Pancreas (tissue), 10 donors: ENCODE results near the gene TTC33. TPM values are rescaled to one million over a fixed set of nuclear protein-coding genes. Genes with fewer than 3 reads are reported as not detected.

Experiments
- ATAC-seq, 4 donors: fragments of 200-7000 bp; cut with Tn5 transposase; one replicate each; pipeline versions ENCODE4 v1.8.0 to v1.9.1; 2020; ENCODE audit warnings: mild to moderate bottlenecking in 4 of 4, moderate library complexity in 4 of 4
- DNase-seq, 6 donors: peaks; one replicate each; pipeline ENCODE4 v3.0.0-alpha.2; 2020
- FAIRE-seq: peaks from 2 replicates; lab custom pipeline; 2012; peaks lifted over from hg19 to GRCh38; lab: Jason Lieb, UNC
- H3K27ac ChIP-seq, 4 donors: fragments of 200-600 bp; sonication (generic); 1 replicate in 3 of 4; 2 replicates in 1 of 4; pipeline versions ENCODE4 v1.5.0 to v1.8.0; 2020
- H3K27me3 ChIP-seq, 4 donors: fragments of 200-600 bp; one replicate each; pipeline ENCODE4 v1.8.0; 2021
- H3K36me3 ChIP-seq, 3 donors: fragments of 200-600 bp; sonication (generic) in 1 of 3; one replicate each; pipeline versions ENCODE4 v1.5.0 to v1.8.0; 2020 to 2021
- H3K4me1 ChIP-seq, 3 donors: fragments of 200-600 bp; one replicate each; pipeline ENCODE4 v1.8.0; 2021
- H3K4me3 ChIP-seq, 4 donors: fragments of 200-600 bp; sonication (generic) in 2 of 4; one replicate each; pipeline versions ENCODE4 v1.5.0 to v1.8.0; 2020 to 2021
- H3K9me3 ChIP-seq, 4 donors: fragments of 200-600 bp; one replicate each; pipeline ENCODE4 v1.8.0; 2021
- WGBS, 2 donors: extraction: QIAGEN DNeasy Blood & Tissue Kit; methylation state at CpG; one replicate each; pipeline ENCODE4 v1.1.7; 2013; 5-methylcytosine and 5-hydroxymethylcytosine counted together
- intact Hi-C, 3 donors: fragments of 100-400 bp; cut with DNase I; formaldehyde crosslinking; loops; one replicate each; pipeline versions ENCODE4 v1.11.1 to v1.14.2; 2022
- polyA plus RNA-seq, 2 donors: library from polyadenylated mRNA; stranded (reverse); fragments of 200-250 nt; gene quantifications; one replicate each; pipeline ENCODE4 v1.2.3, GENCODE V29; 2013
- total RNA-seq, 6 donors: library from RNA; stranded (reverse); fragmentation: NEBNext Ultra II Directional in 4 of 6; extraction: Animal tissue kit (Norgen Biotek cat#: 25700) in 4 of 6; gene quantifications; one replicate each; pipeline versions ENCODE4 v1.2.1 to v1.2.4, GENCODE V29; 2021 to 2023
- TF ChIP-seq, protein P1 (sequence below), 4 donors: fragments of 200-600 bp; sonication (generic) in 3 of 4; IDR thresholded peaks; one replicate each; pipeline versions ENCODE4 v1.5.0 to v1.8.0; 2021; ENCODE audit warnings: antibody characterized with exemption in 4 of 4
- donor health status: healthy with polysubstance abuse.
- donor health status: DM: no; HTN: no; CAD: no; lungs with moderate emphysema.
- donor health status: DM: no; HTN: no; CAD: no.
- donor health status: control.
- donor health status: control.
- donor health status: Bipolar disorder and iron deficiency.
- donor health status: DM: yes; HTN: yes; CAD: no.
- donor health status: DM: no; HTN: no; CAD: no.
- donor health status: DM: no; HTN: no; CAD: no.
- donor health status: DM: yes; HTN: yes; CAD: no.

TTC33 gene
- total and polyA plus RNA-seq, 8 donors, result 3.0 to 8.7 (median 5.5) TPM

DNA sequence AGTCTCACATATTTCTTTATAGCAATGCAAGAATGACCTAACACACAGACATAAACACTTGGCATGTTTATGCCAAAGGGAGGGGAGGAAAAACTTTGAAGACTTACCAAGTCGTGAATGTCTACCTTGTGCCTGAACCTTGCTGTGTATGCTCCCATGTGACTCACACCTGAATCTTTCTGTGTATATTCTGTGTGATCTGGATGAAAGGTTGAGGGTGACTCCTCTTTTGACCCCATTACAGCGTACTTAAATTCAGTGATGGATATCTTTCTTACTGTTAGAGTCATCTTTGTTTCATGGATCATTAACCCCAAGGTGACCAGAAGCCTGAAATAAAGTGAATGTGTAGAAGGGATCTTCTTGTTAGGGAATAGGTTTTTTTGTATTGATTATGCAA lies 129.0 kb downstream of the TTC33 start:
- no peaks in the 10 kb centered on the region for H3K9me3 ChIP-seq
- TF ChIP-seq, protein P1, sequence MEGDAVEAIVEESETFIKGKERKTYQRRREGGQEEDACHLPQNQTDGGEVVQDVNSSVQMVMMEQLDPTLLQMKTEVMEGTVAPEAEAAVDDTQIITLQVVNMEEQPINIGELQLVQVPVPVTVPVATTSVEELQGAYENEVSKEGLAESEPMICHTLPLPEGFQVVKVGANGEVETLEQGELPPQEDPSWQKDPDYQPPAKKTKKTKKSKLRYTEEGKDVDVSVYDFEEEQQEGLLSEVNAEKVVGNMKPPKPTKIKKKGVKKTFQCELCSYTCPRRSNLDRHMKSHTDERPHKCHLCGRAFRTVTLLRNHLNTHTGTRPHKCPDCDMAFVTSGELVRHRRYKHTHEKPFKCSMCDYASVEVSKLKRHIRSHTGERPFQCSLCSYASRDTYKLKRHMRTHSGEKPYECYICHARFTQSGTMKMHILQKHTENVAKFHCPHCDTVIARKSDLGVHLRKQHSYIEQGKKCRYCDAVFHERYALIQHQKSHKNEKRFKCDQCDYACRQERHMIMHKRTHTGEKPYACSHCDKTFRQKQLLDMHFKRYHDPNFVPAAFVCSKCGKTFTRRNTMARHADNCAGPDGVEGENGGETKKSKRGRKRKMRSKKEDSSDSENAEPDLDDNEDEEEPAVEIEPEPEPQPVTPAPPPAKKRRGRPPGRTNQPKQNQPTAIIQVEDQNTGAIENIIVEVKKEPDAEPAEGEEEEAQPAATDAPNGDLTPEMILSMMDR (IDR thresholded peaks at IDR 0.05), result no peak
- no peak for FAIRE-seq
- intact Hi-C loops, result no loop called here
- DNase-seq, result no peak
- H3K4me3 ChIP-seq, result no peak overlapping the region
- no peak for ATAC-seq
- no peaks in the 10 kb centered on the region for H3K27me3 ChIP-seq
- 76 to 82% methylated on average over 2 of the region's 2 CpGs for WGBS, 2 donors
- no peaks in the 10 kb centered on the region for H3K4me1 ChIP-seq
- H3K27ac ChIP-seq, result no peak overlapping the region
- no peaks in the 10 kb centered on the region for H3K36me3 ChIP-seq

DNA sequence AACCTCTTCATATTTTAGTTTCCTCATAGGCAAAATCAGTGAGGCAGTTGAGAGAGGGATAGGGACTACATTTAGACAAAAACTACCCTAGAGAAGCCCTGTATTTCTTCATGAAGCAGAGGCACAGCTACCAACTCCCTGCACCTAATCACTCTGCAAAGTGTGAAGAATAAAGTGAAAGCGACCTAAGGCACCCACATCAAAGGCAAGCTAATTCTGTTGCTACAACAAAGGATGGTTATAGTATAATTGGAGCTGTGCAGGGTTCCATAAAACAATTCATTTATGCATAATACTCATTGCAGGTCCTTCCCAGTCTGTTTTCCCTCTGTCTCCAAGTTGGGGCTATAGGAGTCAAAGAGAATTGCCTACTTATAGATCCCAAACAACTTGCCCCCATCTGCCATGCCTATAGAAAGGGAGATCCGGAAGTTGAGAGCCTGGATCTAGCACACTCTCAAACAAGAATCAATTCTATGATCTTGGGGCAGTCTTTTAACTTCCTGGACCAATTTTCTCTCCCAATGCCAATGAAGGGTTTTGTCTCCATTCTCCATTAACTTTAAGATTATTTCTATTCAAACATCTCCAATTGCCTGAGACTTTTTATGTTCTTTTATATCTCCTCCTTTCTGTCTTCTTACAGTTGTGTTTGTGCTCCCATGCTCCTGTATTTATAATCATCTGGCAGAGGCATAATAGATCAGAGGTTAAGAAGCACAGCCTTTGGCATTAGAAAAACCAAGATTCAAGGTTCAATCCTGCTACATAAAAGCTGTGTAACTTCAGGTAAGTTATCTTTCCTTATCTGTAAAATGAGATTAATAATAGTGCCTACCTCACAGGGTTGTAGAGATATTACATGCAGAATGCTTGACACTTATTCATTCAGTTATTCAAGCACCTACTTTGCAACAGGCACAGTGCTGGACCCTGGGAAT lies 132.0 kb downstream of the TTC33 start:
- intact Hi-C loops, result no loop called here
- no peaks in the 10 kb centered on the region for H3K36me3 ChIP-seq
- H3K27ac ChIP-seq, result no peak overlapping the region
- DNase-seq (no peak), ATAC-seq (no peak), FAIRE-seq (no peak)
- H3K9me3 ChIP-seq, result no peaks in the 10 kb centered on the region
- H3K4me1 ChIP-seq, result no peaks in the 10 kb centered on the region
- TF ChIP-seq, protein P1 (IDR thresholded peaks at IDR 0.05), result no peak
- 77 to 93% methylated on average over 2 of the region's 2 CpGs for WGBS, 2 donors
- no peaks in the 10 kb centered on the region for H3K27me3 ChIP-seq
- no peak overlapping the region for H3K4me3 ChIP-seq

DNA sequence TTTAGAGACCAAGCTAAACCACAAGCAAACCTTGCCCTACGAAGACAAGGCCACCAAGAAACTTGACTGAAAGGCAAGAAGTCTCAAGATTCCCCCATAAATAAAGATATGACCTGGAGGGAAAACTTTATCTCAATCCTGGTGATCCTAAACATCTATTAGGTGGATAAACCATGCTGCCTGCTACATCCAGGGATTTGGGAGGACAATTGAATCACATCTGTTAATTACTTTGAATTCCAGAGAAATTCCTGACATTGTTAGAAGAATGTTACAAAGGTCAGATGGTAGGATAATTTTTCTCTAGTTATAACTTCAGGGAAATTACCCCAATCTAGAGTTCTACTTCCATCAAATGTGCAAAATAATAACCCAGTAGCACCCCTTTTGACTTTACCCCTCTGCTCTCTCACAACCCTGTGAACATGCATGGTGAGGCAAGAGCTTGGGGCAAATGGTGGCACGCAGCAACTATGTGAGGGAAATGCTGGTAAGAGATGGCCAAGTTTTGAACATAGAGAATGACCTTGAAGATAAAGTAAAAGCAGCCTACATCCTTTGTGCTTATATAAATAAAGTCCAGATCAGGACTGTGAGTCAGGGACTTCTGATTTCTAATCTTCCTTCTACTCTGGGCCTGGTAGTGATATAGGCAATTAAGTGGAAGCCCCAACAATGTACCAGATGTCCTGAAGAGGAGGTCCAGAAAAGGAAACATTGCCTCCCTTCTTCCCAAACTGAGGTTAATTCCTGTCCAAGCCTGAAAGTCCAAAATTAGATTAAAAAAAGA lies 133.1 kb downstream of the TTC33 start:
- no peak overlapping the region for H3K4me3 ChIP-seq
- no peaks in the 10 kb centered on the region for H3K36me3 ChIP-seq
- no peak for FAIRE-seq
- intact Hi-C loops, result no loop called here
- H3K27ac ChIP-seq, result no peak overlapping the region
- ATAC-seq, result no peak
- DNase-seq, result no peak
- H3K9me3 ChIP-seq, result no peaks in the 10 kb centered on the region
- WGBS, 2 donors, result 76 to 95% methylated on average over 2 of the region's 2 CpGs
- TF ChIP-seq, protein P1 (IDR thresholded peaks at IDR 0.05), result no peak
- H3K27me3 ChIP-seq, result no peaks in the 10 kb centered on the region
- no peaks in the 10 kb centered on the region for H3K4me1 ChIP-seq

DNA sequence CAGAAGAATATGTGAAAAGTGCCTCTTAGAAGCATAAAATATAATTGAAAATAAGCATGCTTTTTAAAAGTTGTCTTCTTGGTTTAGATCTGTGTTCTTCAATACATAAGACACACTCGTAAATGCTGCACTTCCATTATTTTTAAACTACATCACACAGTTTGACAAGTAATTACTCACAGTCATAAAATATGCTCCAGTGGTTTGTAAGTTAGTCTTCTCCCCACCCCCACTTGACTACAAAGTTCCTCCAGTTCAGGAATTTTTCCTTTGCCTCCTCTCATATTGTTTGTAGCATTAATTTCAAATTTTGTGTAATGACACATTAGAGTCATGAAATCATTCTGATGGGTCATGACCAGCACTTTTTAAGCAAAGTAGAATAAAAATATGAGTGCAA lies 136.3 kb downstream of the TTC33 start:
- Histone ChIP-seq H3K27ac (no peak overlapping the region), H3K9me3 (no peaks in the 10 kb centered on the region), H3K4me3 (no peak overlapping the region), H3K36me3 (no peaks in the 10 kb centered on the region), H3K27me3 (no peaks in the 10 kb centered on the region), H3K4me1 (no peaks in the 10 kb centered on the region)
- 70 to 79% methylated on average over 1 of the region's 1 CpG for WGBS, 2 donors
- TF ChIP-seq, protein P1 (IDR thresholded peaks at IDR 0.05), result no peak
- no peak for ATAC-seq
- DNase-seq, result no peak
- intact Hi-C loops, result no loop called here
- no peak for FAIRE-seq
